ENCODE results near the gene EFCAB9.

DNA sequence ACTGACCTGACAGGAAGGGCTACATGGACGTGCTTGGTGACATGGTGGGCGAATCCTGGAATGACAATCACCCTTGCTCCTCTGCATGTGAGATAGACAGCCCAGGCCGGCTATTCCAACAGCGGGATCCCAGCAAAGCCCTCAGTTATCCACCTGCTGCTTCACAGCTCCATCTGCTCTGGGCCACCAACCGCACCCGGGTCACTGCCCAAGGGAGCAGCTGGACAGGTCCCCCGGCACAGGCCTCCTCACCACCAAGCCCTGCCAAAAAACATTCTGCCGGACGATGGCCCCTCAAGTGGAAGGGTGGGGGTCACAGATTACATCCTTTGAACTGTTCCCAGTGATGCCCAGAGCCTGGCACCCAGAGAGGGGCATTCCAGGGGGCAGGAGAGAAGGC is 45.6 kb upstream of the EFCAB9 start:
- TF ChIP-seq, protein P1, sequence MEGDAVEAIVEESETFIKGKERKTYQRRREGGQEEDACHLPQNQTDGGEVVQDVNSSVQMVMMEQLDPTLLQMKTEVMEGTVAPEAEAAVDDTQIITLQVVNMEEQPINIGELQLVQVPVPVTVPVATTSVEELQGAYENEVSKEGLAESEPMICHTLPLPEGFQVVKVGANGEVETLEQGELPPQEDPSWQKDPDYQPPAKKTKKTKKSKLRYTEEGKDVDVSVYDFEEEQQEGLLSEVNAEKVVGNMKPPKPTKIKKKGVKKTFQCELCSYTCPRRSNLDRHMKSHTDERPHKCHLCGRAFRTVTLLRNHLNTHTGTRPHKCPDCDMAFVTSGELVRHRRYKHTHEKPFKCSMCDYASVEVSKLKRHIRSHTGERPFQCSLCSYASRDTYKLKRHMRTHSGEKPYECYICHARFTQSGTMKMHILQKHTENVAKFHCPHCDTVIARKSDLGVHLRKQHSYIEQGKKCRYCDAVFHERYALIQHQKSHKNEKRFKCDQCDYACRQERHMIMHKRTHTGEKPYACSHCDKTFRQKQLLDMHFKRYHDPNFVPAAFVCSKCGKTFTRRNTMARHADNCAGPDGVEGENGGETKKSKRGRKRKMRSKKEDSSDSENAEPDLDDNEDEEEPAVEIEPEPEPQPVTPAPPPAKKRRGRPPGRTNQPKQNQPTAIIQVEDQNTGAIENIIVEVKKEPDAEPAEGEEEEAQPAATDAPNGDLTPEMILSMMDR (IDR thresholded peaks at IDR 0.05; ENCODE audit: low read length) = no peak
- TF ChIP-seq EZH2 (optimal IDR thresholded peaks at IDR 0.05; ENCODE audit: low read depth, low read length) = no peak

Measured in MM.1S (cell line).